GM12878 (cell line): ENCODE results near the gene RTN4. TPM values are rescaled to one million over a fixed set of nuclear protein-coding genes. Genes with fewer than 3 reads are reported as not detected.

Experiments
- ATAC-seq: fragments of 200-7000 bp; cut with Tn5 transposase; 3 replicates; pipeline ENCODE4 v1.9.1; 2020; ENCODE audit warnings: mild to moderate bottlenecking, moderate library complexity
- BruUV-seq: library from RNA; stranded (reverse); fragments of 400-500 nt; replicated peaks from 2 replicates; lab custom pipeline; 2021; lab: Mats Ljungman, UMichigan
- CTCF ChIA-PET: fragments of 300-600 bp; sonication (Branson Sonifier 250); formaldehyde crosslinking; extraction: SDS; loops from one replicate; lab custom pipeline; 2021; ENCODE audit warnings: inconsistent platforms; lab: Yijun Ruan, JAX
- POLR2A ChIA-PET: fragments of 350-600 bp; formaldehyde crosslinking; extraction: SDS; loops from one replicate; lab custom pipeline; 2021; ENCODE audit warnings: inconsistent platforms; lab: Charles Lee
- RAD21 ChIA-PET: fragments of 300-600 bp; sonication (Branson Sonifier 250); formaldehyde crosslinking; loops from one replicate; lab custom pipeline; 2023; ENCODE audit warnings: antibody characterized with exemption; ENCODE audit not compliant: unreplicated experiment; lab: Charles Lee
- SMC1A ChIA-PET: fragments of 300-600 bp; sonication (Branson Sonifier 250); formaldehyde crosslinking; loops from one replicate; lab custom pipeline; 2023; ENCODE audit not compliant: unreplicated experiment, uncharacterized antibody; lab: Charles Lee
- DNase-seq: peaks from one replicate; pipeline ENCODE4 v3.0.0-alpha.2; 2011; ENCODE audit warnings: low read depth, low spot score
- FAIRE-seq: peaks from 3 replicates; lab custom pipeline; 2011; peaks lifted over from hg19 to GRCh38; lab: Jason Lieb, UNC
- H2AFZ ChIP-seq: 2 replicates; pipeline ENCODE4 v1.6.0; 2011; ENCODE audit warnings: low read depth, low read length, control low read depth; ENCODE audit not compliant: control insufficient read depth
- H3K27ac ChIP-seq: 2 replicates; pipeline ENCODE4 v1.5.1; 2011; ENCODE audit warnings: control low read depth; ENCODE audit not compliant: control insufficient read depth, insufficient read depth
- H3K27me3 ChIP-seq, 2 experiments: replicated peaks in 1 of 2; 2 replicates each; pipeline versions ENCODE4 v1.6.0 to v1.6.1; 2011; ENCODE audit warnings: low read length in 1 of 2; ENCODE audit not compliant: control insufficient read depth in 2 of 2, insufficient read depth in 2 of 2
- H3K36me3 ChIP-seq, 2 experiments: 2 replicates each; pipeline ENCODE4 v1.5.1; 2011; ENCODE audit warnings: low read length in 1 of 2; ENCODE audit not compliant: control insufficient read depth in 2 of 2, insufficient read depth in 2 of 2
- H3K4me1 ChIP-seq: 2 replicates; pipeline ENCODE4 v1.6.1; 2011; ENCODE audit warnings: mild to moderate bottlenecking, low read length, moderate library complexity, mixed read lengths; ENCODE audit not compliant: control insufficient read depth, insufficient read depth
- H3K4me2 ChIP-seq: 2 replicates; pipeline ENCODE4 v1.6.0; 2011; ENCODE audit warnings: control low read depth; ENCODE audit not compliant: control insufficient read depth, insufficient read depth
- H3K4me3 ChIP-seq: fragments of 200-600 bp; sonication (generic); 2 replicates; pipeline ENCODE4 v1.5.1; 2016
- H3K79me2 ChIP-seq: 2 replicates; pipeline ENCODE4 v1.6.0; 2011; ENCODE audit warnings: low read length; ENCODE audit not compliant: control insufficient read depth, insufficient read depth
- H3K9ac ChIP-seq: 2 replicates; pipeline ENCODE4 v1.8.0; 2011; ENCODE audit warnings: low read length, control low read depth, mixed read lengths; ENCODE audit not compliant: control insufficient read depth, insufficient read depth
- H3K9me3 ChIP-seq: replicated peaks from 3 replicates; pipeline ENCODE4 v1.5.1; 2011; ENCODE audit warnings: mild to moderate bottlenecking, low read length; ENCODE audit not compliant: control insufficient read depth, insufficient read depth
- H4K20me1 ChIP-seq: 2 replicates; pipeline ENCODE4 v1.6.0; 2011; ENCODE audit not compliant: control insufficient read depth, insufficient read depth
- BHLHE40 ChIP-seq, 2 experiments: fragments of 450-650 bp in 1 of 2; IDR thresholded peaks; 2 replicates each; pipeline ENCODE4 v1.6.1; 2011 to 2017; ENCODE audit warnings: low read depth in 2 of 2, borderline replicate concordance in 1 of 2, improper control_type of control experiment in 1 of 2, low read length in 1 of 2, mild to moderate bottlenecking in 1 of 2
- BMI1 ChIP-seq: fragments of 450-650 bp; IDR thresholded peaks from 2 replicates; pipeline ENCODE4 v1.6.1; 2016; ENCODE audit warnings: mild to moderate bottlenecking, moderate library complexity, borderline replicate concordance
- CBFB ChIP-seq: IDR thresholded peaks from 2 replicates; pipeline ENCODE4 v1.6.1; 2016; ENCODE audit warnings: antibody characterized with exemption, low read depth
- ELK1 ChIP-seq: IDR thresholded peaks from 2 replicates; pipeline ENCODE4 v1.6.1; 2012; ENCODE audit warnings: low read depth, low read length, improper control_type of control experiment
- ETV6 ChIP-seq, 2 experiments: fragments of 450-650 bp in 1 of 2; IDR thresholded peaks in 1 of 2; conservative IDR thresholded peaks in 1 of 2; 2 replicates each; pipeline ENCODE4 v1.6.1; 2014; ENCODE audit warnings: antibody characterized with exemption in 1 of 2, borderline replicate concordance in 1 of 2, low read depth in 1 of 2, mild to moderate bottlenecking in 1 of 2, moderate library complexity in 1 of 2
- MEF2B ChIP-seq: fragments of 450-650 bp; IDR thresholded peaks from 2 replicates; pipeline ENCODE4 v1.6.1; 2018; ENCODE audit warnings: mild to moderate bottlenecking, moderate library complexity; ENCODE audit not compliant: partially characterized antibody, poor library complexity, severe bottlenecking
- NFXL1 ChIP-seq: fragments of 450-650 bp; IDR thresholded peaks from 2 replicates; pipeline ENCODE4 v1.6.1; 2017; ENCODE audit warnings: antibody characterized with exemption, mild to moderate bottlenecking, borderline replicate concordance
- NFYB ChIP-seq: IDR thresholded peaks from 2 replicates; pipeline ENCODE4 v1.6.1; 2011; ENCODE audit warnings: low read depth, mild to moderate bottlenecking, low read length, improper control_type of control experiment, moderate library complexity; ENCODE audit not compliant: insufficient read depth
- RCOR1 ChIP-seq: conservative IDR thresholded peaks from 2 replicates; pipeline ENCODE4 v1.6.1; 2012; ENCODE audit warnings: low read depth, low read length, improper control_type of control experiment
- STAT3 ChIP-seq: IDR thresholded peaks from 2 replicates; pipeline ENCODE4 v1.6.1; 2011; ENCODE audit warnings: low read depth, low read length, improper control_type of control experiment
- SUPT20H ChIP-seq: IDR thresholded peaks from 2 replicates; pipeline ENCODE4 v1.6.1; 2011; ENCODE audit warnings: low read depth, mild to moderate bottlenecking, low read length, moderate library complexity, borderline replicate concordance; ENCODE audit not compliant: control insufficient read depth
- TCF7 ChIP-seq: IDR thresholded peaks from 2 replicates; pipeline ENCODE4 v1.6.1; 2014; ENCODE audit warnings: antibody characterized with exemption, borderline replicate concordance
- YY1 ChIP-seq: IDR thresholded peaks from 2 replicates; pipeline ENCODE4 v1.6.1; 2011; ENCODE audit warnings: low read depth, mild to moderate bottlenecking, low read length
- ZNF217 ChIP-seq: fragments of 450-650 bp; IDR thresholded peaks from 2 replicates; pipeline ENCODE4 v1.6.1; 2017; ENCODE audit warnings: antibody characterized with exemption, mild to moderate bottlenecking
- ZNF384 ChIP-seq: IDR thresholded peaks from 2 replicates; pipeline ENCODE4 v1.6.1; 2012; ENCODE audit warnings: low read depth, mild to moderate bottlenecking, low read length, improper control_type of control experiment, borderline replicate concordance
- WGBS: methylation state at CpG from one replicate; pipeline ENCODE4 v1.1.6; 2016; ENCODE audit warnings: low lambda C conversion rate; ENCODE audit not compliant: insufficient replicate concordance, insufficient coverage; ENCODE audit errors: missing lambda C conversion rate; 5-methylcytosine and 5-hydroxymethylcytosine counted together
- in situ Hi-C: fragments of 300-500 bp; cut with MboI; formaldehyde crosslinking; loops from 9 replicates; pipeline ENCODE4 v1.14.3; 2018; ENCODE audit warnings: mixed read lengths
- intact Hi-C: fragments of 100-400 bp; cut with micrococcal nuclease; formaldehyde crosslinking; loops from one replicate; pipeline ENCODE4 v1.14.2; 2022; ENCODE audit not compliant: unreplicated experiment
- polyA plus RNA-seq, 11 experiments: library from polyadenylated mRNA; depleted of rRNA in 4 of 11; unstranded in 6 of 11; stranded (reverse) in 5 of 11; fragments of >200 nt; fragmentation: Nextera tagmentation in 4 of 11; fragmentation: Illumina TruSeq in 1 of 11; extraction: Ambion mirVana in 4 of 11; extraction: Trizol in 1 of 11; gene quantifications; 1 replicate in 1 of 11; 2 replicates in 10 of 11; pipeline versions ENCODE4 v1.2.1 to v1.2.3, GENCODE V29; 2011 to 2016; ENCODE audit warnings: inconsistent platforms in 2 of 11, missing spikeins in 2 of 11, low read depth in 1 of 11
- total RNA-seq, 4 experiments: library from RNA; depleted of rRNA in 3 of 4; stranded (reverse); fragments of >200 nt in 3 of 4; fragmentation: Illumina TruSeq in 1 of 4; extraction: Trizol in 1 of 4; gene quantifications; 2 replicates each; pipeline versions ENCODE4 v1.2.1 to v1.2.3, GENCODE V29; 2013 to 2021
- TF ChIP-seq, protein P1 (sequence below): fragments of 150-350 bp; IDR thresholded peaks from 2 replicates; pipeline ENCODE4 v1.6.1; 2014; ENCODE audit warnings: mild to moderate bottlenecking, low read depth, low read length
- TF ChIP-seq, protein P2 (sequence below): IDR thresholded peaks from 2 replicates; pipeline ENCODE4 v1.6.1; 2011; ENCODE audit warnings: low read depth, mild to moderate bottlenecking, low read length, moderate library complexity, borderline replicate concordance; ENCODE audit errors: extremely low read depth

Gene RTN4
- total and polyA plus RNA-seq, 10 of the 15 experiments (the other 5 are each of a cell fraction or from before 2014, with no cell fraction given) = 56.0 to 133 (median 83.3) TPM

GRCh38 chr2:55078956-55079355 is 28.7 kb upstream of the RTN4 start:
- in situ Hi-C loops = no loop called here
- H4K20me1 ChIP-seq = no peaks in the 10 kb centered on the region
- no peaks in the 10 kb centered on the region for H3K27me3 ChIP-seq
- no peak overlapping the region for H3K4me2 ChIP-seq
- no peak overlapping the region for H3K27ac ChIP-seq
- H3K79me2 ChIP-seq = no peaks in the 10 kb centered on the region
- no peaks in the 10 kb centered on the region for H3K4me1 ChIP-seq
- ChIA-PET POLR2A (no interaction called here), RAD21 (no interaction called here), SMC1A (no interaction called here), CTCF (no interaction called here)
- WGBS = 48% methylated on average over 2 of the region's 2 CpGs
- DNase-seq = no peak
- H3K9ac ChIP-seq = no peak overlapping the region
- BruUV-seq = no TSS peak
- H3K36me3 ChIP-seq = no peaks in the 10 kb centered on the region
- H2AFZ ChIP-seq = no peak overlapping the region
- no peaks in the 10 kb centered on the region; the same call in 2 of the 3 replicates for H3K9me3 ChIP-seq
- no peak overlapping the region for H3K4me3 ChIP-seq
- no peak for FAIRE-seq
- TF ChIP-seq, protein P1, sequence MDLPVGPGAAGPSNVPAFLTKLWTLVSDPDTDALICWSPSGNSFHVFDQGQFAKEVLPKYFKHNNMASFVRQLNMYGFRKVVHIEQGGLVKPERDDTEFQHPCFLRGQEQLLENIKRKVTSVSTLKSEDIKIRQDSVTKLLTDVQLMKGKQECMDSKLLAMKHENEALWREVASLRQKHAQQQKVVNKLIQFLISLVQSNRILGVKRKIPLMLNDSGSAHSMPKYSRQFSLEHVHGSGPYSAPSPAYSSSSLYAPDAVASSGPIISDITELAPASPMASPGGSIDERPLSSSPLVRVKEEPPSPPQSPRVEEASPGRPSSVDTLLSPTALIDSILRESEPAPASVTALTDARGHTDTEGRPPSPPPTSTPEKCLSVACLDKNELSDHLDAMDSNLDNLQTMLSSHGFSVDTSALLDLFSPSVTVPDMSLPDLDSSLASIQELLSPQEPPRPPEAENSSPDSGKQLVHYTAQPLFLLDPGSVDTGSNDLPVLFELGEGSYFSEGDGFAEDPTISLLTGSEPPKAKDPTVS = no peak
- TF ChIP-seq ZNF384 (no peak), CBFB (no peak), RCOR1 (no peak), ZNF217 (no peak), STAT3 (no peak), NFYB (no peak), YY1 (no peak), ELK1 (no peak), ETV6 (conservative IDR thresholded peaks at IDR 0.05 in 1 of 2, IDR thresholded peaks at IDR 0.05 in 1 of 2; ENCODE audit: borderline replicate concordance in 1 of 2, low read depth in 1 of 2) (no peak), BHLHE40 (IDR thresholded peaks at IDR 0.05; ENCODE audit: borderline replicate concordance in 1 of 2, low read depth in 2 of 2, low read length in 1 of 2) (no peak), BMI1 (no peak), MEF2B (no peak), TCF7 (no peak), NFXL1 (no peak), SUPT20H (no peak)
- TF ChIP-seq, protein P2, sequence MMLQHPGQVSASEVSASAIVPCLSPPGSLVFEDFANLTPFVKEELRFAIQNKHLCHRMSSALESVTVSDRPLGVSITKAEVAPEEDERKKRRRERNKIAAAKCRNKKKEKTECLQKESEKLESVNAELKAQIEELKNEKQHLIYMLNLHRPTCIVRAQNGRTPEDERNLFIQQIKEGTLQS = no peak
- intact Hi-C loops = no loop called here
- no peak for ATAC-seq
